Measurements from ENCODE around the gene UBA3. TPM values are rescaled to one million over a fixed set of nuclear protein-coding genes. Genes with fewer than 3 reads are reported as not detected.

The UBA3 gene
- total and polyA plus RNA-seq, 10 of the 15 experiments (the other 5 are each of a cell fraction or from before 2014, with no cell fraction given) = 72.9 to 131 (median 102) TPM

- TF ChIP-seq, protein P1, sequence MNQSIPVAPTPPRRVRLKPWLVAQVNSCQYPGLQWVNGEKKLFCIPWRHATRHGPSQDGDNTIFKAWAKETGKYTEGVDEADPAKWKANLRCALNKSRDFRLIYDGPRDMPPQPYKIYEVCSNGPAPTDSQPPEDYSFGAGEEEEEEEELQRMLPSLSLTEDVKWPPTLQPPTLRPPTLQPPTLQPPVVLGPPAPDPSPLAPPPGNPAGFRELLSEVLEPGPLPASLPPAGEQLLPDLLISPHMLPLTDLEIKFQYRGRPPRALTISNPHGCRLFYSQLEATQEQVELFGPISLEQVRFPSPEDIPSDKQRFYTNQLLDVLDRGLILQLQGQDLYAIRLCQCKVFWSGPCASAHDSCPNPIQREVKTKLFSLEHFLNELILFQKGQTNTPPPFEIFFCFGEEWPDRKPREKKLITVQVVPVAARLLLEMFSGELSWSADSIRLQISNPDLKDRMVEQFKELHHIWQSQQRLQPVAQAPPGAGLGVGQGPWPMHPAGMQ (IDR thresholded peaks at IDR 0.05; ENCODE audit: borderline replicate concordance) = no peak
- TF ChIP-seq GATAD2B (conservative IDR thresholded peaks at IDR 0.05; ENCODE audit: low read depth) (0 out of 2 replicates have a peak, but pooled peaks have one; percentile 26), ZNF384 (IDR thresholded peaks at IDR 0.05; ENCODE audit: borderline replicate concordance, low read depth, low read length) (no peak)
Observed at GRCh38 chr3:69094467-69095205, 14.5 kb upstream of the UBA3 start (continued).

- Histone ChIP-seq H2AFZ (ENCODE audit: control insufficient read depth, low read depth, low read length) (no peak overlapping the region), H3K36me3 (ENCODE audit: control insufficient read depth in 2 of 2, insufficient read depth in 2 of 2, low read length in 1 of 2) (peaks cover 0 to 19% of the 10 kb centered on the region in 2 experiments; a peak in 2 of 4 replicates), H3K9me3 (replicated peaks; ENCODE audit: control insufficient read depth, insufficient read depth, low read length) (no peaks in the 10 kb centered on the region), H3K9ac (ENCODE audit: control insufficient read depth, insufficient read depth, low read length) (peak overlapping the region; percentile 3; the same call in 1 of the 2 replicates), H3K27ac (ENCODE audit: control insufficient read depth, insufficient read depth) (peak overlapping the region; percentile 39), H3K4me3 (peak overlapping the region; percentile 59), H3K4me2 (ENCODE audit: control insufficient read depth, insufficient read depth) (peak overlapping the region; percentile 46), H4K20me1 (ENCODE audit: control insufficient read depth, insufficient read depth) (no peaks in the 10 kb centered on the region), H3K4me1 (ENCODE audit: control insufficient read depth, insufficient read depth, low read length) (peaks cover 54% of the 10 kb centered on the region), H3K79me2 (ENCODE audit: control insufficient read depth, insufficient read depth, low read length) (peaks cover 95% of the 10 kb centered on the region), H3K27me3 (replicated peaks in 1 of 2; ENCODE audit: control insufficient read depth in 2 of 2, insufficient read depth in 2 of 2, low read length in 1 of 2) (no peaks in the 10 kb centered on the region)
- DNase-seq (ENCODE audit: low read depth, low spot score) (no peak), ATAC-seq (peak; percentile 70), FAIRE-seq (peak; percentile 94)
- ChIA-PET RAD21 (ENCODE audit: unreplicated experiment) (interaction anchor here (1.0 to 16.7 kb wide), 8 partner anchors 9 to 349 kb away, joined by 3 to 152 read pairs (median 4); partner anchors contain the start of genes ARL6IP5, TMF1 and UBA3), POLR2A (interaction anchor here (0.7 to 3.8 kb wide), 11 partner anchors 7 to 114 kb away, joined by 3 to 22 read pairs (median 6); partner anchors contain the start of gene TMF1), SMC1A (ENCODE audit: uncharacterized antibody, unreplicated experiment) (interaction anchor here (0.6 to 19.6 kb wide), 13 partner anchors 8 to 578 kb away, joined by 3 to 234 read pairs (median 11); partner anchors contain the start of genes ARL6IP5, LMOD3, TMF1 and UBA3), CTCF (interaction anchor here (1.2 to 2.4 kb wide), 7 partner anchors 10 to 145 kb away, joined by 3 to 8 read pairs (median 4); no protein-coding TSS in a partner anchor)
- 0% methylated on average over 4 of the region's 4 CpGs for WGBS (ENCODE audit: insufficient coverage, insufficient replicate concordance, low lambda C conversion rate, missing lambda C conversion rate)
- no TSS peak for BruUV-seq (replicated peaks)
- intact Hi-C loops (cut with micrococcal nuclease; ENCODE audit: unreplicated experiment) = no loop called here
- in situ Hi-C loops (cut with MboI) = no loop called here
- TF ChIP-seq STAT3 (IDR thresholded peaks at IDR 0.05; ENCODE audit: low read depth, low read length) (no peak), NFXL1 (IDR thresholded peaks at IDR 0.05; ENCODE audit: borderline replicate concordance) (no peak), STAT1 (conservative IDR thresholded peaks at IDR 0.05) (no peak), BCL11A (IDR thresholded peaks at IDR 0.05; ENCODE audit: low read depth, low read length) (peak; percentile 51; the same call in 1 of the 2 replicates), MYB (IDR thresholded peaks at IDR 0.05; ENCODE audit: borderline replicate concordance, low read depth, low read length) (no peak), ZNF24 (IDR thresholded peaks at IDR 0.05) (no peak), ZNF384 (IDR thresholded peaks at IDR 0.05; ENCODE audit: borderline replicate concordance, low read depth, low read length) (no peak), SIX5 (IDR thresholded peaks at IDR 0.05; ENCODE audit: low read depth, low read length, severe bottlenecking) (no peak), TCF3 (IDR thresholded peaks at IDR 0.05; ENCODE audit: borderline replicate concordance, insufficient read depth, low read depth, low read length) (no peak), NFYA (IDR thresholded peaks at IDR 0.05; ENCODE audit: borderline replicate concordance, low read depth, low read length) (no peak), SMC3 (IDR thresholded peaks at IDR 0.05; ENCODE audit: borderline replicate concordance, low read length) (no peak), SUZ12 (IDR thresholded peaks at IDR 0.05; ENCODE audit: unreplicated experiment) (no peak)
- TF ChIP-seq, protein P2, sequence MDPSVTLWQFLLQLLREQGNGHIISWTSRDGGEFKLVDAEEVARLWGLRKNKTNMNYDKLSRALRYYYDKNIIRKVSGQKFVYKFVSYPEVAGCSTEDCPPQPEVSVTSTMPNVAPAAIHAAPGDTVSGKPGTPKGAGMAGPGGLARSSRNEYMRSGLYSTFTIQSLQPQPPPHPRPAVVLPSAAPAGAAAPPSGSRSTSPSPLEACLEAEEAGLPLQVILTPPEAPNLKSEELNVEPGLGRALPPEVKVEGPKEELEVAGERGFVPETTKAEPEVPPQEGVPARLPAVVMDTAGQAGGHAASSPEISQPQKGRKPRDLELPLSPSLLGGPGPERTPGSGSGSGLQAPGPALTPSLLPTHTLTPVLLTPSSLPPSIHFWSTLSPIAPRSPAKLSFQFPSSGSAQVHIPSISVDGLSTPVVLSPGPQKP (IDR thresholded peaks at IDR 0.05; ENCODE audit: low read depth, low read length) = no peak
- TF ChIP-seq, protein P3, sequence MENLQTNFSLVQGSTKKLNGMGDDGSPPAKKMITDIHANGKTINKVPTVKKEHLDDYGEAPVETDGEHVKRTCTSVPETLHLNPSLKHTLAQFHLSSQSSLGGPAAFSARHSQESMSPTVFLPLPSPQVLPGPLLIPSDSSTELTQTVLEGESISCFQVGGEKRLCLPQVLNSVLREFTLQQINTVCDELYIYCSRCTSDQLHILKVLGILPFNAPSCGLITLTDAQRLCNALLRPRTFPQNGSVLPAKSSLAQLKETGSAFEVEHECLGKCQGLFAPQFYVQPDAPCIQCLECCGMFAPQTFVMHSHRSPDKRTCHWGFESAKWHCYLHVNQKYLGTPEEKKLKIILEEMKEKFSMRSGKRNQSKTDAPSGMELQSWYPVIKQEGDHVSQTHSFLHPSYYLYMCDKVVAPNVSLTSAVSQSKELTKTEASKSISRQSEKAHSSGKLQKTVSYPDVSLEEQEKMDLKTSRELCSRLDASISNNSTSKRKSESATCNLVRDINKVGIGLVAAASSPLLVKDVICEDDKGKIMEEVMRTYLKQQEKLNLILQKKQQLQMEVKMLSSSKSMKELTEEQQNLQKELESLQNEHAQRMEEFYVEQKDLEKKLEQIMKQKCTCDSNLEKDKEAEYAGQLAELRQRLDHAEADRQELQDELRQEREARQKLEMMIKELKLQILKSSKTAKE (IDR thresholded peaks at IDR 0.05; ENCODE audit: low read depth, poor library complexity, severe bottlenecking) = peak; percentile 35
Observed at GRCh38 chr3:69092030-69092516, 11.9 kb upstream of the UBA3 start.
